Measurements from ENCODE around the gene MVD.

The MVD gene

DNA sequence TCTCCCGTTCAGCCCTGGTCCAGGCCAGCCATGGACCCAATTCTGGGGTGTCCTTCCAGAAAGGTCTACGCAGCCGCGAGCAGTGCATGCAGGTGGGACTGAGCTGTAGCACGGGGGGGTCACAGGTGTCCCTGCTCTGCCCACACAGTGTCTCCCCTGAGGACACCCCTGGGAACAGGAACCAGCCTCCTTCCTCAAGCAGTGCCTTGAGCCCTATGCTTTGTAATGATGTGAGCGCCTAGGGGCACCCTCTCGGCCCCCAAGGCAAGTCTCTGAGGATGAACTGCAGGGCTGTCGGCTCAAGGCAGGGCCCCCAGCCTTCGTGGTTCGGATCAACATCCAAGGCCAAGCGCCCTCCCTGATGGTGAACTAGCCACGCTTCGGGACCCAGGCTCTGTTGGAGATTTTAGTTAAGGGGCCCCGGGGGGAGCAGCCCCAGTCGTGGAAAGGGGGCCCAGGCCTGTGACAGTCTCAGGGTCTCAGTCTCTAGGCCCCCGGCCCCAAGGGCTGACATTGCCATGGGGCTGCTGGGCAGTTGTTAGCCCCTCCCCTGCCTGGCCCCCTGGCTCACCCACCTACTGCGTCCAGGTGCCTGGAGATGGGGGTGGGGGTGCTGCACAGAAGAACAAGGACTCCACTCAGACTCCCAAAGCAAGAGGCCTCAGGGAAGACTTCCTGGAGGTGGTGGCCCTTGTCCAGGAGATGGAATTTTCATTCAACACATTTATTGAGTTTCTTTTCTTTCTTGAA, 22.2 kb downstream of the MVD start:
- no peak for DNase-seq (ENCODE audit: low spot score)
- TF ChIP-seq, protein P1, sequence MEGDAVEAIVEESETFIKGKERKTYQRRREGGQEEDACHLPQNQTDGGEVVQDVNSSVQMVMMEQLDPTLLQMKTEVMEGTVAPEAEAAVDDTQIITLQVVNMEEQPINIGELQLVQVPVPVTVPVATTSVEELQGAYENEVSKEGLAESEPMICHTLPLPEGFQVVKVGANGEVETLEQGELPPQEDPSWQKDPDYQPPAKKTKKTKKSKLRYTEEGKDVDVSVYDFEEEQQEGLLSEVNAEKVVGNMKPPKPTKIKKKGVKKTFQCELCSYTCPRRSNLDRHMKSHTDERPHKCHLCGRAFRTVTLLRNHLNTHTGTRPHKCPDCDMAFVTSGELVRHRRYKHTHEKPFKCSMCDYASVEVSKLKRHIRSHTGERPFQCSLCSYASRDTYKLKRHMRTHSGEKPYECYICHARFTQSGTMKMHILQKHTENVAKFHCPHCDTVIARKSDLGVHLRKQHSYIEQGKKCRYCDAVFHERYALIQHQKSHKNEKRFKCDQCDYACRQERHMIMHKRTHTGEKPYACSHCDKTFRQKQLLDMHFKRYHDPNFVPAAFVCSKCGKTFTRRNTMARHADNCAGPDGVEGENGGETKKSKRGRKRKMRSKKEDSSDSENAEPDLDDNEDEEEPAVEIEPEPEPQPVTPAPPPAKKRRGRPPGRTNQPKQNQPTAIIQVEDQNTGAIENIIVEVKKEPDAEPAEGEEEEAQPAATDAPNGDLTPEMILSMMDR (IDR thresholded peaks at IDR 0.05; ENCODE audit: extremely low read depth, insufficient read depth, missing control alignments) = no peak
- in situ Hi-C loops (cut with MboI; ENCODE audit: low pct_unique_long_range_greater_than_20kb, low sequenced_read_pairs, unreplicated experiment) = no loop called here

DNA sequence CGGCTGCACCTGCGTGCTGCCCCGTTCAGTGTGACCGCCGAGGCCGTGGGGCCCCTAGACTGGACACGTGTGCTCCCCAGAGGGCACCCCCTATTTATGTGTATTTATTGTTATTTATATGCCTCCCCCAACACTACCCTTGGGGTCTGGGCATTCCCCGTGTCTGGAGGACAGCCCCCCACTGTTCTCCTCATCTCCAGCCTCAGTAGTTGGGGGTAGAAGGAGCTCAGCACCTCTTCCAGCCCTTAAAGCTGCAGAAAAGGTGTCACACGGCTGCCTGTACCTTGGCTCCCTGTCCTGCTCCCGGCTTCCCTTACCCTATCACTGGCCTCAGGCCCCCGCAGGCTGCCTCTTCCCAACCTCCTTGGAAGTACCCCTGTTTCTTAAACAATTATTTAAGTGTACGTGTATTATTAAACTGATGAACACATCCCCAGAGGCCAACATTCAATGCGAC, 22.8 kb downstream of the MVD start:
- TF ChIP-seq, protein P1 (IDR thresholded peaks at IDR 0.05; ENCODE audit: extremely low read depth, insufficient read depth, missing control alignments) = no peak
- in situ Hi-C loops (cut with MboI; ENCODE audit: low pct_unique_long_range_greater_than_20kb, low sequenced_read_pairs, unreplicated experiment) = no loop called here
- no peak for DNase-seq (ENCODE audit: low spot score)

- TF ChIP-seq, protein P1 (IDR thresholded peaks at IDR 0.05; ENCODE audit: extremely low read depth, insufficient read depth, missing control alignments) = no peak
- no peak for DNase-seq (ENCODE audit: low spot score)
- in situ Hi-C loops (cut with MboI; ENCODE audit: low pct_unique_long_range_greater_than_20kb, low sequenced_read_pairs, unreplicated experiment) = no loop called here
Measured at GRCh38 chr16:88639231-88640038, 23.5 kb downstream of the MVD start.

GRCh38 chr16:88638323-88639230, 24.3 kb downstream of the MVD start, which contains the start of gene IL17C:
Gene IL17C, plus strand, starts transcription at chr16:88638572. Its CDS starts 70 bp downstream, at chr16:88638642.
- in situ Hi-C loops (cut with MboI; ENCODE audit: low pct_unique_long_range_greater_than_20kb, low sequenced_read_pairs, unreplicated experiment) = no loop called here
- TF ChIP-seq, protein P1 (IDR thresholded peaks at IDR 0.05; ENCODE audit: extremely low read depth, insufficient read depth, missing control alignments) = no peak
- DNase-seq (ENCODE audit: low spot score) = no peak

DNA sequence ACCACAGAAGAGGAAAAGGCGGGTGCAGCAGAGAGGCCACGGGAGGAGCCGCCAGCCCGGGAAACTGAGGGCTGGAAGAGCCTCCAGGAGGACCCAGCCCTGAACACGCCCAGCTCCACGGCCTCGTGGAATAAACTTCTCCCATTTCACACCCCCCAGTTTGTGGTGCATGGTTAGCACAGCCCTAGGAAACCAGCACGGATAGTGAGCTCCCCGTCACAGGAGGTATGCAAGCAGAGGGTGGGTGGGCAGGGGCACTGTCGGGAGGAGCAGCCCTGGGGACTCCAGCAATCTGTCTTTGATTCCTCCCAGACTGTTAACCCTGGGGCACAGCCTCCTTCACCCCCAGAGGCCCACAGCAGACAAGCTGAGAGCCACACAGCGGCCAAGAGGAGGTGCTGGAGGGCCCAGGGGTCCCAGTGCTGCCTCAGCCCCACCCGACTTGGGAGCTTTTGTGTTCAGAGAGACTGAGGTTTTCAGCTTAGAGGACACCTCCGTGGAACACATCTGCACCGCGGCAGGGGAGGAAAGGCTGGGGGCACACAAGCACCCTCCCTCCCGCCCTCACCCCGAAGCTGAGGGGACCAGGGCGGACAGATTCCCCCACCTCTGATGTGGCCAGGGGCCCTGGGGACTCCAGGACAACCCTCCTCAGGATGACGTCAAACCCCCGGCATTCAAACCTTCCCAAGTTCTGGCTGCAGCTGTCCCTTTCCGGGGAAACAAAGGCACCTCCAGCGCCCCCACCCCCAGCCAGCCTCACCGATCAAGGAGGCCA, 26.2 kb downstream of the MVD start:
- TF ChIP-seq, protein P1 (IDR thresholded peaks at IDR 0.05; ENCODE audit: extremely low read depth, insufficient read depth, missing control alignments) = no peak
- in situ Hi-C loops (cut with MboI; ENCODE audit: low pct_unique_long_range_greater_than_20kb, low sequenced_read_pairs, unreplicated experiment) = no loop called here
- no peak for DNase-seq (ENCODE audit: low spot score)

Measured in GM13977 (cell line).